ENCODE results near the gene LZTR1.

Gene LZTR1

GRCh38 chr22:20980938-20981722, 967 bp upstream of the LZTR1 start:
- H4K12ac ChIP-seq (ENCODE audit: low read depth, low read length) = peak overlapping the region; percentile 91
- no peak overlapping the region for H2BK120ac ChIP-seq (ENCODE audit: insufficient read depth, low read length, poor library complexity)
- peaks cover 16 to 18% of the 10 kb centered on the region in 2 experiments for H3K36me3 ChIP-seq (ENCODE audit: control insufficient read depth in 1 of 2, insufficient read depth in 2 of 2, low read length in 2 of 2)
- peak overlapping the region; percentile 70 for H3K27ac ChIP-seq (ENCODE audit: low read depth, low read length)
- no CpG with 5 or more reads among the region's 10 CpGs for WGBS (ENCODE audit: extremely low coverage, insufficient coverage, insufficient read length)
- peaks cover 13% of the 10 kb centered on the region for H3K9me3 ChIP-seq (ENCODE audit: insufficient read depth, low read depth, low read length)
- no peak overlapping the region for H3K23ac ChIP-seq (ENCODE audit: low read length)
- H2AFZ ChIP-seq (ENCODE audit: insufficient read depth, low read length, poor library complexity) = peak overlapping the region; percentile 58
- no peak for DNase-seq
- H3K79me1 ChIP-seq (ENCODE audit: low read length) = peaks cover 8% of the 10 kb centered on the region
- no peak overlapping the region for H3K18ac ChIP-seq (ENCODE audit: low read length)
- H3K4ac ChIP-seq (ENCODE audit: low read depth, low read length) = no peak overlapping the region
- peak overlapping the region; percentile 88 for H4K91ac ChIP-seq (ENCODE audit: low read depth, low read length)
- peak overlapping the region; percentile 7 for H2BK5ac ChIP-seq (ENCODE audit: low read depth, low read length, poor library complexity)
- peak overlapping the region; percentile 96 for H4K8ac ChIP-seq (ENCODE audit: low read depth, low read length)
- H3K9ac ChIP-seq (ENCODE audit: low read length) = peak overlapping the region; percentile 99
- H3K27me3 ChIP-seq (ENCODE audit: insufficient read depth, low read length) = no peaks in the 10 kb centered on the region
- peaks cover 8% of the 10 kb centered on the region for H3K79me2 ChIP-seq (ENCODE audit: control insufficient read depth, insufficient read depth, low read length, poor library complexity)
- H3K4me3 ChIP-seq (ENCODE audit: low read depth, low read length) = peak overlapping the region; percentile 98
- peak overlapping the region; percentile 91 for H3K14ac ChIP-seq (ENCODE audit: low read length)
- peaks cover 5 to 18% of the 10 kb centered on the region in 2 experiments for H3K4me1 ChIP-seq (ENCODE audit: control insufficient read depth in 1 of 2, insufficient read depth in 2 of 2, low read length in 2 of 2)
- no peak overlapping the region for H2BK12ac ChIP-seq (ENCODE audit: low read length)
- peak overlapping the region; percentile 10 for H2AK5ac ChIP-seq (ENCODE audit: low read length)
- peak overlapping the region; percentile 92 for H3K4me2 ChIP-seq (ENCODE audit: low read length)

- Histone ChIP-seq H3K18ac (ENCODE audit: low read length) (peak overlapping the region; percentile 81), H3K9ac (ENCODE audit: low read length) (peak overlapping the region; percentile 69)
- no CpG with 5 or more reads among the region's 12 CpGs for WGBS (ENCODE audit: extremely low coverage, insufficient coverage, insufficient read length)
These were observed 426 bp downstream of the LZTR1 start for GRCh38 chr22:20982563-20982882.

GRCh38 chr22:20983081-20983771, 1.1 kb downstream of the LZTR1 start:
- H3K27me3 ChIP-seq (ENCODE audit: insufficient read depth, low read length) = no peaks in the 10 kb centered on the region
- H2AK5ac ChIP-seq (ENCODE audit: low read length) = no peak overlapping the region
- peaks cover 8% of the 10 kb centered on the region for H3K79me2 ChIP-seq (ENCODE audit: control insufficient read depth, insufficient read depth, low read length, poor library complexity)
- no peak overlapping the region for H4K91ac ChIP-seq (ENCODE audit: low read depth, low read length)
- H2BK5ac ChIP-seq (ENCODE audit: low read depth, low read length, poor library complexity) = no peak overlapping the region
- no peak overlapping the region for H3K18ac ChIP-seq (ENCODE audit: low read length)
- no CpG with 5 or more reads among the region's 5 CpGs for WGBS (ENCODE audit: extremely low coverage, insufficient coverage, insufficient read length)
- H3K9ac ChIP-seq (ENCODE audit: low read length) = no peak overlapping the region
- H3K4me3 ChIP-seq (ENCODE audit: low read depth, low read length) = peak overlapping the region; percentile 98
- H4K12ac ChIP-seq (ENCODE audit: low read depth, low read length) = peak overlapping the region; percentile 67
- no peak for DNase-seq
- peak overlapping the region; percentile 89 for H2AFZ ChIP-seq (ENCODE audit: insufficient read depth, low read length, poor library complexity)
- peak overlapping the region; percentile 96 for H4K8ac ChIP-seq (ENCODE audit: low read depth, low read length)
- no peak overlapping the region for H3K23ac ChIP-seq (ENCODE audit: low read length)
- no peak overlapping the region for H3K27ac ChIP-seq (ENCODE audit: low read depth, low read length)
- H3K14ac ChIP-seq (ENCODE audit: low read length) = no peak overlapping the region
- H3K36me3 ChIP-seq (ENCODE audit: control insufficient read depth in 1 of 2, insufficient read depth in 2 of 2, low read length in 2 of 2) = peaks cover 25 to 26% of the 10 kb centered on the region in 2 experiments
- H3K4me2 ChIP-seq (ENCODE audit: low read length) = peak overlapping the region; percentile 92
- no peak overlapping the region for H2BK120ac ChIP-seq (ENCODE audit: insufficient read depth, low read length, poor library complexity)
- peaks cover 5 to 18% of the 10 kb centered on the region in 2 experiments for H3K4me1 ChIP-seq (ENCODE audit: control insufficient read depth in 1 of 2, insufficient read depth in 2 of 2, low read length in 2 of 2)
- H3K79me1 ChIP-seq (ENCODE audit: low read length) = peaks cover 8% of the 10 kb centered on the region
- H2BK12ac ChIP-seq (ENCODE audit: low read length) = no peak overlapping the region
- peaks cover 8% of the 10 kb centered on the region for H3K9me3 ChIP-seq (ENCODE audit: insufficient read depth, low read depth, low read length)
- H3K4ac ChIP-seq (ENCODE audit: low read depth, low read length) = no peak overlapping the region

More at GRCh38 chr22:20982563-20982882, 426 bp downstream of the LZTR1 start:
- H3K9me3 ChIP-seq (ENCODE audit: insufficient read depth, low read depth, low read length) = peaks cover 13% of the 10 kb centered on the region
- H2BK120ac ChIP-seq (ENCODE audit: insufficient read depth, low read length, poor library complexity) = peak overlapping the region; percentile 14
- peak overlapping the region; percentile 59 for H4K91ac ChIP-seq (ENCODE audit: low read depth, low read length)
- H3K27me3 ChIP-seq (ENCODE audit: insufficient read depth, low read length) = no peaks in the 10 kb centered on the region
- peak overlapping the region; percentile 89 for H2AFZ ChIP-seq (ENCODE audit: insufficient read depth, low read length, poor library complexity)
- DNase-seq = no peak
- peak overlapping the region; percentile 96 for H4K8ac ChIP-seq (ENCODE audit: low read depth, low read length)
- peak overlapping the region; percentile 3 for H2AK5ac ChIP-seq (ENCODE audit: low read length)
- H4K12ac ChIP-seq (ENCODE audit: low read depth, low read length) = peak overlapping the region; percentile 67
- no peak overlapping the region for H3K4ac ChIP-seq (ENCODE audit: low read depth, low read length)
- peak overlapping the region; percentile 88 for H3K14ac ChIP-seq (ENCODE audit: low read length)
- H3K79me2 ChIP-seq (ENCODE audit: control insufficient read depth, insufficient read depth, low read length, poor library complexity) = peaks cover 8% of the 10 kb centered on the region
- no peak overlapping the region for H3K23ac ChIP-seq (ENCODE audit: low read length)
- H3K79me1 ChIP-seq (ENCODE audit: low read length) = peaks cover 8% of the 10 kb centered on the region
- no peak overlapping the region for H2BK5ac ChIP-seq (ENCODE audit: low read depth, low read length, poor library complexity)
- H2BK12ac ChIP-seq (ENCODE audit: low read length) = no peak overlapping the region
- H3K4me1 ChIP-seq (ENCODE audit: control insufficient read depth in 1 of 2, insufficient read depth in 2 of 2, low read length in 2 of 2) = peaks cover 5 to 18% of the 10 kb centered on the region in 2 experiments
- H3K36me3 ChIP-seq (ENCODE audit: control insufficient read depth in 1 of 2, insufficient read depth in 2 of 2, low read length in 2 of 2) = peaks cover 20 to 21% of the 10 kb centered on the region in 2 experiments
- H3K27ac ChIP-seq (ENCODE audit: low read depth, low read length) = no peak overlapping the region
- H3K4me2 ChIP-seq (ENCODE audit: low read length) = peak overlapping the region; percentile 92
- H3K4me3 ChIP-seq (ENCODE audit: low read depth, low read length) = peak overlapping the region; percentile 98

GRCh38 chr22:20985720-20986119, 3.6 kb downstream of the LZTR1 start:
- Histone ChIP-seq H3K27me3 (ENCODE audit: insufficient read depth, low read length) (no peaks in the 10 kb centered on the region), H2AFZ (ENCODE audit: insufficient read depth, low read length, poor library complexity) (no peak overlapping the region), H2BK120ac (ENCODE audit: insufficient read depth, low read length, poor library complexity) (no peak overlapping the region), H3K18ac (ENCODE audit: low read length) (no peak overlapping the region), H2AK5ac (ENCODE audit: low read length) (no peak overlapping the region), H3K79me2 (ENCODE audit: control insufficient read depth, insufficient read depth, low read length, poor library complexity) (peaks cover 8% of the 10 kb centered on the region), H3K4ac (ENCODE audit: low read depth, low read length) (no peak overlapping the region), H3K79me1 (ENCODE audit: low read length) (peaks cover 8% of the 10 kb centered on the region), H3K4me1 (ENCODE audit: control insufficient read depth in 1 of 2, insufficient read depth in 2 of 2, low read length in 2 of 2) (peaks cover 0 to 10% of the 10 kb centered on the region in 2 experiments), H3K14ac (ENCODE audit: low read length) (no peak overlapping the region), H3K9me3 (ENCODE audit: insufficient read depth, low read depth, low read length) (no peaks in the 10 kb centered on the region), H2BK5ac (ENCODE audit: low read depth, low read length, poor library complexity) (no peak overlapping the region), H3K9ac (ENCODE audit: low read length) (no peak overlapping the region), H4K91ac (ENCODE audit: low read depth, low read length) (no peak overlapping the region), H3K4me3 (ENCODE audit: low read depth, low read length) (no peak overlapping the region), H4K12ac (ENCODE audit: low read depth, low read length) (no peak overlapping the region), H3K36me3 (ENCODE audit: control insufficient read depth in 1 of 2, insufficient read depth in 2 of 2, low read length in 2 of 2) (peaks cover 32 to 35% of the 10 kb centered on the region in 2 experiments), H3K27ac (ENCODE audit: low read depth, low read length) (no peak overlapping the region), H4K8ac (ENCODE audit: low read depth, low read length) (no peak overlapping the region), H3K4me2 (ENCODE audit: low read length) (no peak overlapping the region), H2BK12ac (ENCODE audit: low read length) (no peak overlapping the region), H3K23ac (ENCODE audit: low read length) (no peak overlapping the region)
- no peak for DNase-seq
- no CpG with 5 or more reads among the region's 7 CpGs for WGBS (ENCODE audit: extremely low coverage, insufficient coverage, insufficient read length)
